OCI-LY1 (cell line): Measurements from ENCODE around the gene EIF3J.

Experiments
- H2AFZ ChIP-seq: fragments of 200-600 bp; sonication (generic), shearing (Covaris generic); 2 replicates; pipeline ENCODE4 v1.6.0; 2014; ENCODE audit warnings: antibody characterized with exemption, mild to moderate bottlenecking, low read length
- H3F3A ChIP-seq: fragments of 200-600 bp; sonication (generic), shearing (Covaris generic); 2 replicates; pipeline ENCODE4 v1.6.0; 2014; ENCODE audit warnings: mild to moderate bottlenecking, antibody characterized with exemption, low read length, moderate library complexity; ENCODE audit not compliant: insufficient read depth
- H3K27ac ChIP-seq: fragments of 200-600 bp; sonication (generic); 2 replicates; pipeline ENCODE4 v1.5.1; 2014; ENCODE audit warnings: low read length, mixed run types, mild to moderate bottlenecking, low read depth; ENCODE audit not compliant: poor library complexity, severe bottlenecking
- H3K27me3 ChIP-seq: fragments of 200-600 bp; sonication (generic); 2 replicates; pipeline ENCODE4 v1.6.0; 2014; ENCODE audit warnings: antibody characterized with exemption, mild to moderate bottlenecking, low read length, moderate library complexity; ENCODE audit not compliant: insufficient read depth
- H3K36me3 ChIP-seq: fragments of 200-600 bp; sonication (generic); 2 replicates; pipeline ENCODE4 v1.6.1; 2014; ENCODE audit warnings: mild to moderate bottlenecking, antibody characterized with exemption, low read length, moderate library complexity, mixed read lengths; ENCODE audit not compliant: insufficient read depth
- H3K4me1 ChIP-seq: fragments of 200-600 bp; sonication (generic); 2 replicates; pipeline ENCODE4 v1.5.1; 2014; ENCODE audit warnings: mild to moderate bottlenecking, low read length, moderate library complexity; ENCODE audit not compliant: insufficient read depth, severe bottlenecking
- H3K4me2 ChIP-seq: fragments of 200-600 bp; sonication (generic), shearing (Covaris generic); 2 replicates; pipeline ENCODE4 v1.6.1; 2014; ENCODE audit warnings: low read length
- H3K4me3 ChIP-seq: fragments of 200-600 bp; sonication (generic); 2 replicates; pipeline ENCODE4 v1.5.1; 2014; ENCODE audit warnings: low read length, low read depth, mild to moderate bottlenecking, mixed read lengths; ENCODE audit not compliant: poor library complexity, severe bottlenecking
- H3K79me2 ChIP-seq: fragments of 200-600 bp; shearing (Covaris generic); 2 replicates; pipeline ENCODE4 v1.6.1; 2016; ENCODE audit warnings: mixed run types, low read length, mixed read lengths; ENCODE audit not compliant: insufficient read depth
- H3K9ac ChIP-seq: fragments of 200-600 bp; sonication (generic), shearing (Covaris generic); 2 replicates; pipeline ENCODE4 v1.6.1; 2014; ENCODE audit warnings: mild to moderate bottlenecking, low read length, mixed read lengths
- H3K9me2 ChIP-seq: fragments of 200-600 bp; sonication (generic), shearing (Covaris generic); 2 replicates; pipeline ENCODE4 v1.6.1; 2014; ENCODE audit warnings: low read depth, mild to moderate bottlenecking, low read length, mixed read lengths
- H3K9me3 ChIP-seq: fragments of 200-600 bp; shearing (Covaris generic); 2 replicates; pipeline ENCODE4 v1.6.1; 2014; ENCODE audit warnings: low read length, mixed read lengths
- H4K20me1 ChIP-seq: fragments of 200-600 bp; sonication (generic), shearing (Covaris generic); 2 replicates; pipeline ENCODE4 v1.6.0; 2016; ENCODE audit warnings: mild to moderate bottlenecking, low read length; ENCODE audit not compliant: insufficient read depth
- CTCF ChIP-seq: fragments of 200-600 bp; sonication (generic), shearing (Covaris generic); IDR thresholded peaks from 2 replicates; pipeline ENCODE4 v1.5.1; 2017; ENCODE audit warnings: mild to moderate bottlenecking, antibody characterized with exemption, low read length, moderate library complexity, mixed read lengths
- EZH2 ChIP-seq: fragments of 200-600 bp; sonication (generic), shearing (Covaris generic); IDR thresholded peaks from 2 replicates; pipeline ENCODE4 v1.8.0; 2017; ENCODE audit warnings: borderline replicate concordance, mixed run types, mild to moderate bottlenecking, antibody characterized with exemption, low read length, moderate library complexity, mixed read lengths

Gene EIF3J

GRCh38 chr15:44535523-44536301 lies 1.2 kb upstream of the EIF3J start:
- TF ChIP-seq EZH2 (no peak), CTCF (no peak)
- Histone ChIP-seq H2AFZ (no peak overlapping the region), H4K20me1 (no peaks in the 10 kb centered on the region), H3K9me3 (no peaks in the 10 kb centered on the region), H3K36me3 (peaks cover 18% of the 10 kb centered on the region; the same call in 1 of the 2 replicates), H3K4me1 (peaks cover 24% of the 10 kb centered on the region), H3K27me3 (no peaks in the 10 kb centered on the region), H3K4me2 (peak overlapping the region; percentile 85), H3K4me3 (peak overlapping the region; percentile 96), H3F3A (0 out of 2 replicates have a peak, but pooled peaks cover 3% of the 10 kb centered on the region), H3K27ac (peak overlapping the region; percentile 54), H3K9ac (peak overlapping the region; percentile 81), H3K79me2 (peaks cover 23% of the 10 kb centered on the region), H3K9me2 (no peaks in the 10 kb centered on the region)

DNA sequence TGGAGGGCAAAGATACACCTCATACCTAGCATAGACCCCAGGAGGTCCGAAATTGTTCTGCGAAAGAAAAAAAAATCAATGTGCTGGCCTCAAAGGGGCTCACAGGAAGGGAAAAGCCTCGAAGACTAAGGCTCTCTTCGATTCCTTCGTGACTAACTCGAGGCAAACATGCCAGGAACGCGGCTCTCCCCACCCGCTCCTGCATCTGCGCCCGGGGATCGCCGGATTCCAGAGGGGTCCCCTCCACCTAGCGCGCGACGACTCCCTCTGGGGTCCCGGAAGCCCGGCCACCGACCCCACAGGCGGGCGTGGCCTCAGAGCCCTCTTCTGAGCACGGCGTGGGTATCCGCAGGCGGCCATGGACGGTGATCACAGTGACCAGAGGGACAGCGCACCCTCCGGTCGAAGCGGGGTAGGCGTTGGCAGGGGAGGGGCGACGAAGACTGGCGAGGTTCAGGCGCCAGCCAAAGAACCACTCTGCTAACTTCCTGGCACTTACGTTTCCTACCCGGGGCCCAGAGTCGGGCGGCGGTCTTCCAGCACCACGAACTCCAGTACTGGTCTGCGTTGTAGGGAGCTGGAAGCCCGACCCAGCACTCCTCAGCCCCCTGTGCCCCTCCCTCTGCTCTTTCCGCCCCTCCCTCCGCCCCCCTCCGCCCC lies 515 bp upstream of the EIF3J start:
- no peaks in the 10 kb centered on the region for H3K27me3 ChIP-seq
- peaks cover 31% of the 10 kb centered on the region for H3K79me2 ChIP-seq
- H3K36me3 ChIP-seq, result peaks cover 25% of the 10 kb centered on the region
- H3K9ac ChIP-seq, result peak overlapping the region; percentile 81
- H4K20me1 ChIP-seq, result no peaks in the 10 kb centered on the region
- no peaks in the 10 kb centered on the region for H3K9me2 ChIP-seq
- peak overlapping the region; percentile 85 for H3K4me2 ChIP-seq
- H3K4me1 ChIP-seq, result peaks cover 31% of the 10 kb centered on the region
- TF ChIP-seq EZH2, result no peak
- peak; percentile 34; the same call in 1 of the 2 replicates for TF ChIP-seq CTCF
- peak overlapping the region; percentile 21; the same call in 1 of the 2 replicates for H2AFZ ChIP-seq
- peak overlapping the region; percentile 96 for H3K4me3 ChIP-seq
- H3F3A ChIP-seq, result 0 out of 2 replicates have a peak, but pooled peaks cover 3% of the 10 kb centered on the region
- peak overlapping the region; percentile 54 for H3K27ac ChIP-seq
- no peaks in the 10 kb centered on the region for H3K9me3 ChIP-seq

- Histone ChIP-seq H3K27me3 (no peaks in the 10 kb centered on the region), H3K9ac (peak overlapping the region; percentile 80), H3K79me2 (peaks cover 44% of the 10 kb centered on the region), H3K4me1 (peaks cover 45% of the 10 kb centered on the region), H2AFZ (no peak overlapping the region), H3K9me3 (no peaks in the 10 kb centered on the region), H3K27ac (peak overlapping the region; percentile 62), H3K4me2 (peak overlapping the region; percentile 93), H3F3A (0 out of 2 replicates have a peak, but pooled peaks cover 3% of the 10 kb centered on the region), H3K36me3 (peaks cover 39% of the 10 kb centered on the region), H3K4me3 (peak overlapping the region; percentile 96), H4K20me1 (no peaks in the 10 kb centered on the region), H3K9me2 (no peaks in the 10 kb centered on the region)
- TF ChIP-seq EZH2, result no peak
- no peak for TF ChIP-seq CTCF
These were observed 841 bp downstream of the EIF3J start for GRCh38 chr15:44537735-44538240.
